ENCODE data around the gene FYN. TPM values are rescaled to one million over a fixed set of nuclear protein-coding genes. Genes with fewer than 3 reads are reported as not detected.
A peak's percentile ranks its signal among the peaks of the same experiment; 100 is the strongest.

The FYN gene
- total and polyA plus RNA-seq, 9 of the 15 experiments (the other 6 are each of a cell fraction or from before 2014, with no cell fraction given): 2.9 to 22.1 (median 11.4) TPM

GRCh38 chr6:111663692-111664564, 209.3 kb downstream of the FYN start (continued):
- peak; percentile 43; the same call in 1 of the 2 replicates for TF ChIP-seq SPI1 (IDR thresholded peaks at IDR 0.05; ENCODE audit: borderline replicate concordance, low read depth, low read length)

GRCh38 chr6:111662794-111663593, 210.3 kb downstream of the FYN start:
- ChIA-PET POLR2A (interaction anchor here (0.7 kb wide), 1 partner anchor 9 kb away, joined by 3 read pairs; no protein-coding TSS in a partner anchor), CTCF (ENCODE audit: low intra/inter-chr PET ratio) (no interaction called here)
- ATAC-seq (no peak; the same call in none of the 3 replicates), DNase-seq (ENCODE audit: extremely low read depth in 1 of 4, low spot score in 3 of 4) (no peak), FAIRE-seq (peak; percentile 52)
- no peaks in the 10 kb centered on the region for H3K79me2 ChIP-seq (ENCODE audit: control insufficient read depth, insufficient read depth, low read length)
- WGBS (ENCODE audit: insufficient coverage, low coverage, missing lambda C conversion rate): 36% methylated on average over 12 of the region's 12 CpGs
- no peak overlapping the region for H3K4me3 ChIP-seq
- no peaks in the 10 kb centered on the region for H3K9me3 ChIP-seq (replicated peaks; ENCODE audit: control insufficient read depth, insufficient read depth, low read depth, low read length)
- no peak overlapping the region for H3K9ac ChIP-seq (ENCODE audit: insufficient read depth in 1 of 2, low read depth in 2 of 2, low read length in 2 of 2)
- no peak overlapping the region for H3K4me2 ChIP-seq (ENCODE audit: insufficient read depth, low read length)
- H3K27ac ChIP-seq (ENCODE audit: extremely low read depth, low read depth, low read length): no peak overlapping the region
- in situ Hi-C loops (cut with MboI): no loop called here
- BruUV-seq (replicated peaks): no TSS peak
- H3K9me1 ChIP-seq (ENCODE audit: control insufficient read depth, insufficient read depth, low read length): no peaks in the 10 kb centered on the region
- H3K36me3 ChIP-seq (ENCODE audit: control insufficient read depth, insufficient read depth, low read length): no peaks in the 10 kb centered on the region
- H3K27me3 ChIP-seq (ENCODE audit: control insufficient read depth in 2 of 2, insufficient read depth in 2 of 2, low read length in 2 of 2): peaks cover 9 to 37% of the 10 kb centered on the region in 2 experiments; a peak in 3 of 5 replicates
- intact Hi-C loops (cut with micrococcal nuclease): no loop called here
- no peak overlapping the region for H2AFZ ChIP-seq (ENCODE audit: low read depth, low read length)
- H4K20me1 ChIP-seq (replicated peaks; ENCODE audit: control insufficient read depth, insufficient read depth, low read length): no peaks in the 10 kb centered on the region
- peaks cover 13 to 14% of the 10 kb centered on the region in 2 experiments for H3K4me1 ChIP-seq (replicated peaks in 1 of 2; ENCODE audit: control insufficient read depth in 2 of 2, insufficient read depth in 2 of 2, low read length in 2 of 2)
- no peak for TF ChIP-seq ZNF253 (CRISPR knock-in tag; conservative IDR thresholded peaks at IDR 0.05)
- no peak for TF ChIP-seq MCM3 (IDR thresholded peaks at IDR 0.05)
- no peak for TF ChIP-seq NFE2 (IDR thresholded peaks at IDR 0.05; ENCODE audit: low read depth)
- no peak for TF ChIP-seq GABPB1 (CRISPR knock-in tag; IDR thresholded peaks at IDR 0.05)
- TF ChIP-seq ATF1 (CRISPR knock-in tag; IDR thresholded peaks at IDR 0.05): no peak
- no peak for TF ChIP-seq ATF1 (tag; IDR thresholded peaks at IDR 0.05)
- no peak for TF ChIP-seq XRCC3 (IDR thresholded peaks at IDR 0.05)
- no peak for TF ChIP-seq SMC3 (conservative IDR thresholded peaks at IDR 0.05; ENCODE audit: insufficient read depth, low read depth, low read length)
- TF ChIP-seq HES1 (IDR thresholded peaks at IDR 0.05; ENCODE audit: low read depth): no peak
- no peak for TF ChIP-seq THAP12 (CRISPR knock-in tag; IDR thresholded peaks at IDR 0.05)
- TF ChIP-seq PKNOX1 (IDR thresholded peaks at IDR 0.05): peak; percentile 62
- TF ChIP-seq NEUROD1 (IDR thresholded peaks at IDR 0.05; ENCODE audit: borderline replicate concordance, low read depth, low read length, partially characterized antibody): no peak

Measured in K562 (cell line).